ENCODE results near the gene CYTH2.

Gene CYTH2

DNA sequence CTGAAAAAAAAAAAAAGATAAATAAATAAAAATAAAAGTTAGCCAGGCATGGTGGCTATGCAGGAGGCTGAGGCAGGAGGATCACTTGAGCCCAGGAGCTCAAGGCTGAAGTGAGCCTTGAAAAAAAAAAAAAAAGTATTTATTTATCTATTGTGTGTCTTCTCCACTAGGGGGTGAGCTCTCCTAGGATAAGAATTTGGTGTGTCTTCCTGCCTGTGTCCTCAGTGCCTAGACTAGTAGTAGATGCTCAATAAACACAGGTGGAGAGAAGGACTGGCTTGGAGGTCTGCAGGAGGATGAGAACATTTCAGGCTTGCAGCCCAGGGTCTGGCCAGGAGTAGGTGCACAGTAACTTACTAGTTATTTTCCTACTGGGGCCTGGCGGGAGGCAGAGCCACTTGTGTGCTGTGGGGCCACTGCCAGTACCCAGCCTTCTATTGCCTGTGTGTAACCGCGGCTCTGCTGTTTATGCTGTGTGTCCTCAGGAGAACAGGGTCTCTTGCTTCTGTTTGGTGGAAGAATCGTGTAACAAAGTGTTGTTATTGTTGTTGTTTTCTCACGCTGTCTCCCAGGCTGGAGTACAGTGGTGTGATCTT is 37.1 kb downstream of the CYTH2 start:
- H3F3A ChIP-seq (ENCODE audit: low read depth), result peaks cover 4% of the 10 kb centered on the region; the same call in 1 of the 2 replicates
- no peak overlapping the region for H3K4me3 ChIP-seq (ENCODE audit: low read length, poor library complexity, severe bottlenecking)
- H3K9ac ChIP-seq (ENCODE audit: low read depth, low read length, poor library complexity, severe bottlenecking), result no peak overlapping the region
- no peak overlapping the region for H2AFZ ChIP-seq (ENCODE audit: low read length)
- no peaks in the 10 kb centered on the region for H3K9me3 ChIP-seq (ENCODE audit: insufficient read depth, low read depth, low read length)
- H3K79me2 ChIP-seq (ENCODE audit: insufficient read depth, low read length), result no peaks in the 10 kb centered on the region
- H3K4me2 ChIP-seq (ENCODE audit: low read depth, low read length, poor library complexity, severe bottlenecking), result no peak overlapping the region
- TF ChIP-seq EZH2phosphoT487 (IDR thresholded peaks at IDR 0.05; ENCODE audit: borderline replicate concordance), result no peak
- TF ChIP-seq, protein P1, sequence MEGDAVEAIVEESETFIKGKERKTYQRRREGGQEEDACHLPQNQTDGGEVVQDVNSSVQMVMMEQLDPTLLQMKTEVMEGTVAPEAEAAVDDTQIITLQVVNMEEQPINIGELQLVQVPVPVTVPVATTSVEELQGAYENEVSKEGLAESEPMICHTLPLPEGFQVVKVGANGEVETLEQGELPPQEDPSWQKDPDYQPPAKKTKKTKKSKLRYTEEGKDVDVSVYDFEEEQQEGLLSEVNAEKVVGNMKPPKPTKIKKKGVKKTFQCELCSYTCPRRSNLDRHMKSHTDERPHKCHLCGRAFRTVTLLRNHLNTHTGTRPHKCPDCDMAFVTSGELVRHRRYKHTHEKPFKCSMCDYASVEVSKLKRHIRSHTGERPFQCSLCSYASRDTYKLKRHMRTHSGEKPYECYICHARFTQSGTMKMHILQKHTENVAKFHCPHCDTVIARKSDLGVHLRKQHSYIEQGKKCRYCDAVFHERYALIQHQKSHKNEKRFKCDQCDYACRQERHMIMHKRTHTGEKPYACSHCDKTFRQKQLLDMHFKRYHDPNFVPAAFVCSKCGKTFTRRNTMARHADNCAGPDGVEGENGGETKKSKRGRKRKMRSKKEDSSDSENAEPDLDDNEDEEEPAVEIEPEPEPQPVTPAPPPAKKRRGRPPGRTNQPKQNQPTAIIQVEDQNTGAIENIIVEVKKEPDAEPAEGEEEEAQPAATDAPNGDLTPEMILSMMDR (conservative IDR thresholded peaks at IDR 0.05; ENCODE audit: low read length), result peak; percentile 62
- H4K20me1 ChIP-seq (ENCODE audit: insufficient read depth, low read length, poor library complexity, severe bottlenecking), result no peaks in the 10 kb centered on the region
- H3K36me3 ChIP-seq (ENCODE audit: insufficient read depth, low read length), result no peaks in the 10 kb centered on the region
- H3K9me2 ChIP-seq (replicated peaks; ENCODE audit: low read depth, low read length), result no peaks in the 10 kb centered on the region
- H3K27me3 ChIP-seq (ENCODE audit: insufficient read depth, low read length, poor library complexity, severe bottlenecking), result no peaks in the 10 kb centered on the region
- peaks cover 7% of the 10 kb centered on the region for H3K4me1 ChIP-seq (ENCODE audit: insufficient read depth, low read length, poor library complexity, severe bottlenecking)

DNA sequence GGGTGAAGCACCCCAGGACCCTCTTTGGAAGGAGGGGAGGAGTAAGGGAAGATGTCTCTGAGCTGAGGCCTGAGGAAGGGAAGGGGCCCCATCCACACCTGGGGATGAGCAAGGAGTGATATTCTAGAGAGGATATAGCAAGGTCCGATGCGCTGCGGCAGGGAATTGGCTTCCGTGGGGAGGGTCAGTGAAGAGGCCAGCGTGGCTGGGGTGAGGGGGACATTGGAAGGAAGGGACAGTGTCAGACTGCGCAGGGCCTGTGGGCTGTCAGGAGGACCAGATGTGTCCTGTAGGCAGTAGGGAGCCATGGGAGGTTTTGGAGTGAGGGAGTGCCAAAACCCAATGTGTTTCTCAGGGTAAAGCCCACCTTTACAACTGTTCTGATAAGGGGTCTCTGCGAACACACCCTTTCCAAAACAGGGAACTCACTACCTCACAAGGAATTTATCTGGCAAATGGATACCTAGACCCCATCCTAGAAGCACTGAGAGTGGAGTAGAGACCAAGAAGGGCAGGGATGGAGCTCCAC is 38.8 kb downstream of the CYTH2 start:
- no peak overlapping the region for H3K4me3 ChIP-seq (ENCODE audit: low read length, poor library complexity, severe bottlenecking)
- H3K9me2 ChIP-seq (replicated peaks; ENCODE audit: low read depth, low read length), result no peaks in the 10 kb centered on the region
- no peak for TF ChIP-seq EZH2phosphoT487 (IDR thresholded peaks at IDR 0.05; ENCODE audit: borderline replicate concordance)
- TF ChIP-seq, protein P1 (conservative IDR thresholded peaks at IDR 0.05; ENCODE audit: low read length), result no peak

DNA sequence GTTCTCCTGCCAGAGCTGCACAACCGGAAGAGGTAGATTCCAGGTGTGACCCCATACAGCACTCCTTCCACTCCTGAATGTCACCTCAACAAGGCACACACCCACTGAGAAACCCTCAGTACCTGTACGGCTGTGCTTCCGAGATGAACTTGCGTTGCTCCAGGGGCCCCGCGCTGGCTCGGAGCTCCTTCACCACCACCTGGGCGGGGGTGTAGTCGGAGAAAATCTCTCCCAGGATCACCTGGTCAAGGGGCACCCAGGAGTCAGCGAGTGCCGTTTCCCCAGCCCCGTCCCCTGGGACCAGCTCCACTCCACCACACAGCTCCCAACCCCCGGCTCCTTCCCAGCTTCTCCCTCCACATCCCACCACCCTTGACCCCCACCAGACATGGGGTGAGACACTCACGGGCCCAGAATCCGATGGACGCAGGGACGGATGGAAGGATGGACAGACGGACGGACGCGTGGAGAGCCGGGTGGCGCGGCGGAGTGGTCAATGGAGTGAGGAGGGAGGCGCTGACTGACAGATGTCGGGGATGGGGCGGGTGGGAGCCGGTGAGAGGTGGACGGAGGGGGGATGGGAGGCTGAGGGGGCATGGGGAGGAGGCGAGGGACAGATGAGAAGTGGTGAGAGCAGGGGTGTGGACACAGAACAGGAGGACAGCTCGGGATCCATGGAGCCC is 39.7 kb downstream of the CYTH2 start:
- Histone ChIP-seq H3K36me3 (ENCODE audit: insufficient read depth, low read length) (no peaks in the 10 kb centered on the region), H3K9me3 (ENCODE audit: insufficient read depth, low read depth, low read length) (no peaks in the 10 kb centered on the region), H3K27me3 (ENCODE audit: insufficient read depth, low read length, poor library complexity, severe bottlenecking) (no peaks in the 10 kb centered on the region), H4K20me1 (ENCODE audit: insufficient read depth, low read length, poor library complexity, severe bottlenecking) (no peaks in the 10 kb centered on the region), H3K4me1 (ENCODE audit: insufficient read depth, low read length, poor library complexity, severe bottlenecking) (no peaks in the 10 kb centered on the region), H3F3A (ENCODE audit: low read depth) (no peaks in the 10 kb centered on the region), H3K4me2 (ENCODE audit: low read depth, low read length, poor library complexity, severe bottlenecking) (no peak overlapping the region), H3K79me2 (ENCODE audit: insufficient read depth, low read length) (no peaks in the 10 kb centered on the region), H2AFZ (ENCODE audit: low read length) (no peak overlapping the region), H3K9me2 (replicated peaks; ENCODE audit: low read depth, low read length) (no peaks in the 10 kb centered on the region), H3K9ac (ENCODE audit: low read depth, low read length, poor library complexity, severe bottlenecking) (no peak overlapping the region), H3K4me3 (ENCODE audit: low read length, poor library complexity, severe bottlenecking) (no peak overlapping the region)
- no peak for TF ChIP-seq EZH2phosphoT487 (IDR thresholded peaks at IDR 0.05; ENCODE audit: borderline replicate concordance)
- TF ChIP-seq, protein P1 (conservative IDR thresholded peaks at IDR 0.05; ENCODE audit: low read length), result no peak

More for the DNA sequence above, 38.8 kb downstream of the CYTH2 start:
- Histone ChIP-seq H4K20me1 (ENCODE audit: insufficient read depth, low read length, poor library complexity, severe bottlenecking) (no peaks in the 10 kb centered on the region), H3K36me3 (ENCODE audit: insufficient read depth, low read length) (no peaks in the 10 kb centered on the region), H3F3A (ENCODE audit: low read depth) (no peaks in the 10 kb centered on the region), H3K79me2 (ENCODE audit: insufficient read depth, low read length) (no peaks in the 10 kb centered on the region), H3K4me1 (ENCODE audit: insufficient read depth, low read length, poor library complexity, severe bottlenecking) (no peaks in the 10 kb centered on the region), H3K9ac (ENCODE audit: low read depth, low read length, poor library complexity, severe bottlenecking) (no peak overlapping the region), H3K9me3 (ENCODE audit: insufficient read depth, low read depth, low read length) (no peaks in the 10 kb centered on the region), H2AFZ (ENCODE audit: low read length) (no peak overlapping the region), H3K4me2 (ENCODE audit: low read depth, low read length, poor library complexity, severe bottlenecking) (no peak overlapping the region), H3K27me3 (ENCODE audit: insufficient read depth, low read length, poor library complexity, severe bottlenecking) (no peaks in the 10 kb centered on the region)

All from Loucy (cell line).